Measurements from ENCODE around the gene TAOK2. TPM values are rescaled to one million over a fixed set of nuclear protein-coding genes. Genes with fewer than 3 reads are reported as not detected.

The TAOK2 gene
- total RNA-seq, 2 experiments from 2014 or later = 24.1 to 24.4 TPM

DNA sequence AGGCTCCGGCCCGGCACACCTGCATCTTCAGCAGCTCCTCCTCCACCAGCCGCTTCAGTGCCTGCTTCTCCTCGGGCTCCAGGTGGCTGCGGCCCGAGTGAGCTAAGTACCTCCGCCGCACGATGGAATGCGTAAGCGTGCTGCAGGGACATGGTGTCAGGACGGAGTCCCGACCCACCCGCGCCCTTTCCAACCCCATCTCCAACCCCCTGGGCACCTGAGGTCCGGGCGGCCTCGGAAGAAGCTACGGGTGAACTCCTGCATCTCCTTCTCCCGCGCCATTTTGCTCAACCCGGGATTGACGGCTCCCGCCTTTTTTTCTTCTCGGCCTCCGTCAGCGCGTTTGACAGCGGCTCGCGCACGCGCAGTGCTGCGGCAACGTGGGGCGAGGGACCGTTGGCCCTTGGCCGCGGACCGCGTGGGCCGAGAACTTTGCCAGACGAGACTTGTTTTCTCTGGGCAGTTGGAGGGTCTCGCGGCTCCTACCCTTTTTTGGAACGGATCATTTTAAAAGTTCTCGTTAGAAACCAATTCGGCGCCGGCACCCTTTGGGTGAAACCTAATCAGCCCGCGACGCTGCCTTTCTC lies 21.7 kb downstream of the TAOK2 start, which contains the start of gene HIRIP3:
TSS of gene HIRIP3 (minus strand) at position 294 of the 587 bp plus-strand sequence. CDS start at position 282, 12 bp downstream.
- Mint-ChIP-seq H3K27me3 (no peaks in the 10 kb centered on the region), H3K36me3 (ENCODE audit: low read depth) (peaks cover 45% of the 10 kb centered on the region), H3K4me3 (peak within 1 kb of the TSS; percentile 96), H3K4me1 (peaks cover 25% of the 10 kb centered on the region), H3K27ac (peak within 1 kb of the TSS; percentile 98), H3K9me3 (ENCODE audit: low read depth) (no peaks in the 10 kb centered on the region)
- intact Hi-C loops (cut with DNase I, micrococcal nuclease) = loop anchor here (1.0 to 10.0 kb wide), 4 partner anchors 58 to 181 kb away; partner anchors contain the start of genes ALDOA (in 1 of the 2), ASPHD1 (in 1 of the 2), PAGR1 (in 1 of the 2) and PRRT2 (in 1 of the 2)
- ATAC-seq = peak; percentile 63
- POLR2A ChIA-PET = interaction anchor here (0.9 to 1.6 kb wide), 3 partner anchors 10 to 70 kb away, joined by 3 to 8 read pairs (median 3); partner anchors contain the start of genes ALDOA and TAOK2
- peak; percentile 93 for DNase-seq
- CTCF ChIA-PET = interaction anchor here (0.6 to 1.2 kb wide), 3 partner anchors 11 to 118 kb away, joined by 3 to 5 read pairs (median 3); partner anchors contain the start of gene KCTD13

DNA sequence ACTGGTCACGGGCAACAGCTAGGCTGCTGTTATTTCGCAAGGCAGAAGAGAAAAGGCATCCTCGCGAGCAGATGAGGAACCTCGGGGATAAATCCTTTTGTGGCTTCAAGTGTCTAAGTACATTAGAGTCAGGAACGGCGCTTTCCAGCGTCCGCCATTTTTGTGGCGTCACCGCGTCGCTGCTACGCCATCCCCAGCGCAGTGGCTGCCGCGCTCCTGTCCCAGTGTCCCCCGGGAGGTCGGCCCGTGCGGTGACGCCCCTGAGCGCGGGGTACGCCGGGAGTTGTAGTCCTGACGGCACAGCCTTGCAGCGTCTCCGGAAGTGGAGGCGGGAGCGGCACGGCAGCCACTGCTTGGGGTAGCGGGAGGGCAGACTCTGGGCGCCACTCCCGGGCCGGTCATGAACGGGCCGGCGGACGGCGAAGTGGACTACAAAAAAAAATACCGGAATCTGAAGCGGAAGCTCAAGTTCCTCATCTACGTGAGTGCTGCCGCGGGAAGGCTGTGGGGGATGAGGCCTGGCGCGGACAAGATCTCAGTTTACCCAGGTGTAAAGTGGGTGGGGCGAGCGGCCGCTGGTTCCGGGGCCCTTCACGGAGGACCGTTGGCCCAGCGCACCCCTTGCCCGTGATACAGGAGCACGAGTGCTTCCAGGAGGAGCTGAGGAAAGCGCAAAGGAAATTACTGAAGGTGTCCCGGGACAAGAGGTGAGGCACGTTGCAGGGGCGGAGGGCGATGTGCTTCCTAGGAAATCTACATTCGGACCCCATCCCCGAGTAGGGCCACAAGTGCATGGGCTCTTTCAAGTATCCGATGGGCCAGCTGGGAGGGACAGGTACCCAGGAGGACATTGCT lies 22.5 kb downstream of the TAOK2 start, which contains the start of gene INO80E:
TSS of gene INO80E (plus strand) at position 331 of the 855 bp plus-strand sequence. CDS start at position 401, 70 bp downstream.
- DNase-seq = peak; percentile 100
- CTCF ChIA-PET = interaction anchor here (1.0 to 1.2 kb wide), 4 partner anchors 10 to 71 kb away, joined by 3 to 5 read pairs (median 4); partner anchors contain the start of genes KCTD13 and TAOK2
- Mint-ChIP-seq H3K27me3 (no peaks in the 10 kb centered on the region), H3K4me3 (peak within 1 kb of the TSS; percentile 96), H3K9me3 (ENCODE audit: low read depth) (no peaks in the 10 kb centered on the region), H3K27ac (peak within 1 kb of the TSS; percentile 98), H3K36me3 (ENCODE audit: low read depth) (peaks cover 45% of the 10 kb centered on the region), H3K4me1 (peaks cover 25% of the 10 kb centered on the region)
- ATAC-seq = peak; percentile 98
- POLR2A ChIA-PET = interaction anchor here (0.6 to 1.6 kb wide), 3 partner anchors 23 to 373 kb away, joined by 3 to 8 read pairs (median 3); partner anchors contain the start of genes ALDOA and TAOK2
- intact Hi-C loops (cut with DNase I, micrococcal nuclease) = loop anchor here (1.0 to 10.0 kb wide), 17 partner anchors 23 to 1173 kb away; partner anchors contain the start of genes ALDOA (in 2 of the 2), CDIPT (in 2 of the 2), PAGR1 (in 2 of the 2) and TAOK2 (in 2 of the 2)

DNA sequence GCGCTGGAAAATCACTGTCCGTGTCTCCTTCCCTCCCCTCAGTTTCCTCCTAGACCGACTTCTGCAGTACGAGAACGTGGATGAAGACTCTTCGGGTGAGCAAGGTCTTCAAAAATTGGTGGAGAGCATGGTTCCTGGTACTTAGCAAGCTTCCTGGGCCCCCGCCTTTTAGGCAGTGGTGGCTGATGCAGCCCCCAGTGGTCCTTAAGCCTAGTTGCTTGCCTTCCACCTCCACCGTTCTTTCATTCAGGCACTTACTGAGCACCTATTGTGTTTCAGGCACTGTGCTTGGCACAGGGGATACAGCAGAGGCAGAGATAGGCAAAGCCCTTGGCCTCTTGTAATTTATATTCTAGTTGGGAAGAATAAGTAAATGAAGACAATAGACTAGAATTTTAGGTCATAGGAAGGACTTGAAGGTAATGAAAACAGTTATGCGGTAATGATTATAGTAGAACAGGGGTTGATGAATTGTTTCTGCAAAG lies 23.1 kb downstream of the TAOK2 start:
- CTCF ChIA-PET = interaction anchor here (0.8 to 1.7 kb wide), 4 partner anchors 21 to 323 kb away, joined by 3 to 5 read pairs (median 3); partner anchors contain the start of gene TAOK2
- Mint-ChIP-seq H3K36me3 (ENCODE audit: low read depth) (peaks cover 46% of the 10 kb centered on the region), H3K4me3 (peak overlapping the region; percentile 96), H3K9me3 (ENCODE audit: low read depth) (no peaks in the 10 kb centered on the region), H3K4me1 (peaks cover 25% of the 10 kb centered on the region), H3K27me3 (no peaks in the 10 kb centered on the region), H3K27ac (peak overlapping the region; percentile 98)
- POLR2A ChIA-PET = interaction anchor here (0.7 kb wide), 1 partner anchor 74 kb away, joined by 4 read pairs; no protein-coding TSS in a partner anchor
- no peak for ATAC-seq
- DNase-seq = no peak
- intact Hi-C loops (cut with DNase I, micrococcal nuclease) = loop anchor here (1.0 to 10.0 kb wide), 14 partner anchors 24 to 1174 kb away; partner anchors contain the start of genes CDIPT (in 2 of the 2), PAGR1 (in 2 of the 2), TAOK2 (in 2 of the 2) and ALDOA (in 1 of the 2)

DNA sequence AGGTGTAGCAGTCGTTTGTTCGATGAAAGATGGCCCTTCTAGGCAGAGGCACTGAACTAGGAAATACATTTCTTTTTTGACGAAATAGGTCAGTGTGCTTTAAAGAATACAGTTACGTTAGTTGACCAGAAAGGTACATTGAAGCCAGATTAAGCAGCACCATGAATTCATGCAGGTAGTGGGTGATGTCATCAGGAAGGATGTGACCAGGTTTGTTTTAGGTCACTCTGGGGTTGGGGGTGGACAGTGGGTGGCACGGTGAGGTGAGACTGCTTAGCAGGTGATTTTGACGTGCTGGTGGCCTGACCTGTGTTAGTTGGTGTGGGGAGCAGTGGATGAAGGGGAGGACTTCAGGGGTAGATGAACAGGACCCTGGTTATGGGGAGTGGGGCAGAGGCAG lies 25.9 kb downstream of the TAOK2 start:
- ATAC-seq = no peak
- H3K9me3 Mint-ChIP-seq (ENCODE audit: low read depth) = no peaks in the 10 kb centered on the region
- H3K4me1 Mint-ChIP-seq = peaks cover 18% of the 10 kb centered on the region
- intact Hi-C loops (cut with DNase I, micrococcal nuclease) = loop anchor here in 1 of 2 experiments (10.0 kb wide), 1 partner anchor 185 kb away; the partner anchor contains the start of genes PAGR1 and PRRT2
- H3K4me3 Mint-ChIP-seq = no peak overlapping the region
- peaks cover 41% of the 10 kb centered on the region for H3K36me3 Mint-ChIP-seq (ENCODE audit: low read depth)
- ChIA-PET CTCF (interaction anchor here (0.6 to 0.9 kb wide), 2 partner anchors 52 to 54 kb away, joined by 3 read pairs; a partner anchor contains a TSS), POLR2A (no interaction called here)
- DNase-seq = no peak
- H3K27ac Mint-ChIP-seq = peak overlapping the region; percentile 63
- H3K27me3 Mint-ChIP-seq = no peaks in the 10 kb centered on the region

DNA sequence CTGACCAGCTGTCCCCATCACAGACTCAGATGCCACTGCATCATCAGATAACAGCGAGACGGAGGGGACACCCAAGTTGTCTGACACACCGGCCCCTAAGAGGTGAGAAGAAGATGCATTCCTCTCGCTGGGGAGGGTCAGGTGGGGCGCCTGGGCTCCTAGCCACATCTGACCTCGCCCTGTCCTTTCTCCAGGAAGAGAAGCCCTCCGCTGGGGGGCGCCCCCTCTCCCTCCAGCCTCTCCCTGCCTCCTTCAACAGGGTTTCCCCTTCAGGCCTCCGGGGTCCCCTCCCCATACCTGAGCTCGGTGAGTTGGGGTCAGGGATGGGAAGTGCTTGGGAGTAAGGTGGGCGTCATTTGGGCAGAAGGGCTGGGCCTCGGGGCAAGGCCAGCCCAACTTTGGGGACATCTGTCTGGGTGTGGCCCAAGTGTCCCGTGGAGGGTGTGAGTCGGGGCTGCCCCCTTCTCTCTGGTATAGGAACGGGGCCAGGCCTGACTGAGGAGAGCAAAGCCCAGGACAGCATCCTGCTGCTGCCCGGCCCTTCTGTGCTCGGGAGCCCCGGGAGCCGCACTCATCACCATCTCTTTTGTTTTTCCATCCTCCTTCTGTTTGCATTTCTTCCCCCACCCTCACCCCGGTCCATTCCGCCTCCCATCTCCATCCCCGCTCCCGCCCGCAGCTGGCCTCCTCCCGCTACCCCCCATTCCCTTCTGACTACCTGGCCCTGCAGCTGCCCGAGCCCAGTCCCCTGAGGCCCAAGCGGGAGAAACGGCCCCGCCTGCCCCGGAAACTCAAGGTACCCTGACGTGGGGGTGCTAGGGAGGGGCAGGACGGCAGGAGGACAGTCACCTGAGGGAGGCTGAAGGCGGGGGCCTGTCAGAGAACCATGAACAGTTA lies 27.3 kb downstream of the TAOK2 start:
- POLR2A ChIA-PET = no interaction called here
- intact Hi-C loops (cut with DNase I, micrococcal nuclease) = no loop called here
- CTCF ChIA-PET = interaction anchor here (0.9 kb wide), 1 partner anchor 52 kb away, joined by 3 read pairs; a partner anchor contains a TSS
- Mint-ChIP-seq H3K27ac (no peak overlapping the region), H3K27me3 (no peaks in the 10 kb centered on the region), H3K9me3 (ENCODE audit: low read depth) (no peaks in the 10 kb centered on the region), H3K4me1 (peaks cover 15% of the 10 kb centered on the region), H3K4me3 (no peak overlapping the region), H3K36me3 (ENCODE audit: low read depth) (peaks cover 37% of the 10 kb centered on the region)
- ATAC-seq (no peak), DNase-seq (no peak)

DNA sequence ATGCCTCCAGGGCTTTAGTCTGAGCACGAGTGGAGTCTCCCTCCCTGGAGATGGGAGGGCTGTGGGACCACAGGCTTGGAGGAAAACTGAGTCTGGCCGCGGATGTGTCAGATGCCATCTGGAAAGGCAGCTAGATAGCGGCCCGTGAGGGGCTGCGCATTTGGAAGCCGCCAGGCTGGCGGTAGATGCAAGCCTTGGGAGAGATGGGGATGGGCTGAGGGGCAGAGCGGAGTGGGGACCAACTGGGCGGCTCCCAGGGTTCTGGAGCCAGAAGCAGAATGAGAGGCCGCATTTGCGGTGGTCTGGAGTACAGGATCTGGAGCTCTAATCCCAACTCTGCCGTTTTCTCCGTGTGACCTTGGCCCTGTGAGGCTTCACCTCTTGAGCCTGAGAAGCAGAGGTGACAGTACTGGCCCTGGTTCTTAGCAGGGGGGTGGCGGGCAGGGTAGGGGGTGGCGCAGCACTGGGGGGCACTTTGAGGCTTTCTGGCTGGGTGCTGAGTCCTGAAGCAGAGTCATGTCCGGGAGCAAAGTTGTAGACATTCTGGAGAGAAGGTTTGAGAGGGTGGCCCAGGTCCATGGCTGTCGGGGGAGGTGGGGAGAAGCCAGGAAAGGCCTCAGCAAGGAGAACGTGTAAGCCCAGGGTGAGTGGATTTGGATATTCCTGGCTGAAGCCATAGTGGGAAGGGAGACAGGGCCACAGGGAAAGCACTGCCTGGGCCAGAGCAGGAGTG lies 29.1 kb downstream of the TAOK2 start:
- DNase-seq (no peak), ATAC-seq (no peak)
- intact Hi-C loops (cut with DNase I, micrococcal nuclease) = no loop called here
- H3K27me3 Mint-ChIP-seq = no peaks in the 10 kb centered on the region
- no peaks in the 10 kb centered on the region for H3K9me3 Mint-ChIP-seq (ENCODE audit: low read depth)
- H3K36me3 Mint-ChIP-seq (ENCODE audit: low read depth) = peaks cover 29% of the 10 kb centered on the region
- no peak overlapping the region for H3K27ac Mint-ChIP-seq
- ChIA-PET POLR2A (no interaction called here), CTCF (interaction anchor here (1.4 kb wide), 1 partner anchor 29 kb away, joined by 4 read pairs; no protein-coding TSS in a partner anchor)
- H3K4me3 Mint-ChIP-seq = no peak overlapping the region
- H3K4me1 Mint-ChIP-seq = peaks cover 9% of the 10 kb centered on the region

DNA sequence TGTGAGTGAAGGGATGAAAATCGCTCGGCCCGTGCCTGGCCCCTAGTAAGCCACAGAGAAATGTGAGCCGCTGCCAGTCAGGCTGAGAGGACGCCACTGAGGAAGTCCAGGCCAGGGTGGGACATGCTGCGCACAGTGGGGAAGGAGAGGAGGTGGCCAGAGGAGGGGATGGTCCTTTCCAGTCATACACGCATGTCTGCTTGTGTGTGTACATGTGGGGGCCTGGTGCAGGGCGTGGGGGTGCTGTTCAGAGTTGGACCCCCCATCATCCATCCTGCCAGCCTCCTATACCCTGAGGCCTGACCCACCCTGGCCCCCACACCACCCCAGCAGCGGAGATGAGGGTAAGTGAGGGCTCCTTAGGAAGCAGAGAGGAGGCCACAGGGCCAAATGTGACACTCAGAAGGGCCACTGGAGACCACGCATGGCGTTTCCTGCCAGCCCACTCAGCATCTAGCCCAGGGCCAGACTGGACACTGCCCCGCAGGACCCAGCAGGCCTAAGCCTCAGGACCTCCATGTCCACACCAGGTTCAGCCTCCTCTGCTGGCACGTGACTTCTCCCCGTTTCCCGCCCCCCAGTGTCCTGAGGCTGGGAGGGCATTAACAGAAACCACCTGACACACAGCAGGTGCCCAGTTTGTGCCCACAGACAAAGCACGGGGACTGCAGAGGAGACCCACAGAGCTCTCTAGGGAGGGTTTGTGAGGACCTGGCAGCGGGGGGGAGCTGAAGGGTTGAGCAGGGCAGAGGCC lies 30.2 kb downstream of the TAOK2 start:
- Mint-ChIP-seq H3K9me3 (ENCODE audit: low read depth) (no peaks in the 10 kb centered on the region), H3K36me3 (ENCODE audit: low read depth) (peaks cover 20% of the 10 kb centered on the region)

DNA sequence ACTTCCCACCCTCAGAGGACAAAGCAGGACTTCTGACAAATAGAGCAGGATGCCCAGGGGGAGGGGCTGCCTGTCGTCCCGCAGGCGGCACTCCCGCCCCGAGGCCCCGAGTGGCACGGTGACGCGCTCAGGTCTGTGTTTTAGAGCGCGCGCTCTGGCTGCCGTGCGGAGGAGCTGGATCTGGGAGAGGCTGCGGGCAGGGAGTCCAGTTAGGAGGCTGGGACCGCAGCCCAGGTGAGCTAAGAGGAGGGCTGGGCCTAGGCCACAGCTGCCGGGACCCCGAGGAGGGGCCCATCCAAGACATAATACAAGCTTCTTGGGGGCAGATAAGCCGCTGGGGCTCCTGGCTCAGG lies 30.7 kb downstream of the TAOK2 start:
- H3K4me3 Mint-ChIP-seq = no peak overlapping the region
- intact Hi-C loops (cut with DNase I, micrococcal nuclease) = no loop called here
- ATAC-seq (no peak), DNase-seq (no peak)
- H3K36me3 Mint-ChIP-seq (ENCODE audit: low read depth) = peaks cover 16% of the 10 kb centered on the region
- H3K9me3 Mint-ChIP-seq (ENCODE audit: low read depth) = no peaks in the 10 kb centered on the region
- H3K27me3 Mint-ChIP-seq = peaks cover 3% of the 10 kb centered on the region
- POLR2A ChIA-PET = interaction anchor here (0.5 to 0.6 kb wide), 3 partner anchors 344 to 733 kb away, joined by 3 to 4 read pairs (median 3); no protein-coding TSS in a partner anchor
- CTCF ChIA-PET = interaction anchor here (1.3 to 2.0 kb wide), 2 partner anchors 305 to 313 kb away, joined by 3 to 12 read pairs; no protein-coding TSS in a partner anchor
- no peak overlapping the region for H3K27ac Mint-ChIP-seq
- H3K4me1 Mint-ChIP-seq = peaks cover 6% of the 10 kb centered on the region

More for the DNA sequence above, 30.2 kb downstream of the TAOK2 start:
- DNase-seq (no peak), ATAC-seq (no peak)
- Mint-ChIP-seq H3K4me1 (peaks cover 6% of the 10 kb centered on the region), H3K27ac (no peak overlapping the region), H3K27me3 (peaks cover 2% of the 10 kb centered on the region), H3K4me3 (no peak overlapping the region)
- ChIA-PET POLR2A (interaction anchor here (0.5 kb wide), 1 partner anchor 510 kb away, joined by 4 read pairs; no protein-coding TSS in a partner anchor), CTCF (interaction anchor here (1.3 to 2.0 kb wide), 2 partner anchors 304 to 312 kb away, joined by 3 to 12 read pairs; no protein-coding TSS in a partner anchor)
- intact Hi-C loops (cut with DNase I, micrococcal nuclease) = no loop called here

DNA sequence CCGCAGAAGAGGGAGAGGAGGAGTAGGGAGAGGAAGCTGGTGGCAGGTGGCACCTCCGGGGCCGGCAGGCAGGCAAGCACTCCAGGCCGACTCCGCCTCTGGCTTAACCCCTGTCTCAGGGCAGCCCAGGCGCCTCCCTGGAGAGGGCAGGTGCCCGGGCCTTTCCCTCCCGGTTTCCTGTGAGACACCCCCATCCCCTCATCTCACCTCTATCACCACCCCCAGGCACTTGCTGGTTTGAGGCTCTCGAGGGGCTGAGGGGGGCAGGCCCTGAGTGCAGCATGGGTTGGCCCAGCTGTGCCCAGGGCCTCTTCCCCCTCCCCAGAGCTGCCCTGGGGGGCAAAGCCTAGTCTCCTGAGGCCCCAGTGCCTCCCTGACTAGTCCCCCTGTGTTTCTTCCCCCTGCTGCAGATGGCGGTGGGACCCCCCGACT lies 31.2 kb downstream of the TAOK2 start:
- DNase-seq (no peak), ATAC-seq (peak; percentile 21)
- H3K27ac Mint-ChIP-seq = no peak overlapping the region
- peaks cover 6% of the 10 kb centered on the region for H3K27me3 Mint-ChIP-seq
- peaks cover 3% of the 10 kb centered on the region for H3K4me1 Mint-ChIP-seq
- ChIA-PET CTCF (interaction anchor here (0.6 to 2.0 kb wide), 4 partner anchors 15 to 313 kb away, joined by 3 to 12 read pairs (median 3); no protein-coding TSS in a partner anchor), POLR2A (interaction anchor here (0.5 to 0.6 kb wide), 2 partner anchors 344 to 733 kb away, joined by 3 read pairs; no protein-coding TSS in a partner anchor)
- intact Hi-C loops (cut with DNase I, micrococcal nuclease) = no loop called here
- H3K4me3 Mint-ChIP-seq = no peak overlapping the region
- H3K36me3 Mint-ChIP-seq (ENCODE audit: low read depth) = peaks cover 12% of the 10 kb centered on the region
- H3K9me3 Mint-ChIP-seq (ENCODE audit: low read depth) = no peaks in the 10 kb centered on the region
